ENCODE data around the gene CDH13. TPM values are rescaled to one million over a fixed set of nuclear protein-coding genes. Genes with fewer than 3 reads are reported as not detected.
A peak's percentile ranks its signal among the peaks of the same experiment; 100 is the strongest.

CDH13 gene
- total RNA-seq, 2 experiments from 2014 or later = not detected

- peak; percentile 17 for DNase-seq
- POLR2A ChIA-PET = no interaction called here
- CTCF ChIA-PET = interaction anchor here (0.8 to 1.4 kb wide), 2 partner anchors 65 to 102 kb away, joined by 3 to 5 read pairs; no protein-coding TSS in a partner anchor
- Mint-ChIP-seq H3K36me3 (no peaks in the 10 kb centered on the region), H3K27ac (no peak overlapping the region), H3K27me3 (no peaks in the 10 kb centered on the region), H3K4me1 (ENCODE audit: low read depth) (no peaks in the 10 kb centered on the region), H3K4me3 (no peak overlapping the region), H3K9me3 (no peaks in the 10 kb centered on the region)
- intact Hi-C loops (cut with micrococcal nuclease) = no loop called here
These were observed 486.5 kb downstream of the CDH13 start for GRCh38 chr16:83113317-83113716.

GRCh38 chr16:83113811-83114210, 487.0 kb downstream of the CDH13 start:
- Mint-ChIP-seq H3K9me3 (no peaks in the 10 kb centered on the region), H3K4me3 (no peak overlapping the region), H3K27ac (no peak overlapping the region), H3K4me1 (ENCODE audit: low read depth) (no peaks in the 10 kb centered on the region), H3K36me3 (no peaks in the 10 kb centered on the region), H3K27me3 (no peaks in the 10 kb centered on the region)
- ChIA-PET POLR2A (no interaction called here), CTCF (interaction anchor here (0.8 to 1.4 kb wide), 2 partner anchors 65 to 102 kb away, joined by 3 to 5 read pairs; no protein-coding TSS in a partner anchor)
- intact Hi-C loops (cut with micrococcal nuclease) = no loop called here
- DNase-seq = no peak

- no peak for DNase-seq
- Mint-ChIP-seq H3K27ac (no peak overlapping the region), H3K27me3 (no peaks in the 10 kb centered on the region), H3K36me3 (no peaks in the 10 kb centered on the region), H3K4me1 (ENCODE audit: low read depth) (no peaks in the 10 kb centered on the region), H3K4me3 (no peak overlapping the region), H3K9me3 (no peaks in the 10 kb centered on the region)
- POLR2A ChIA-PET = no interaction called here
- intact Hi-C loops (cut with micrococcal nuclease) = no loop called here
- CTCF ChIA-PET = no interaction called here
These were observed 488.9 kb downstream of the CDH13 start for GRCh38 chr16:83115491-83116232.

- CTCF ChIA-PET = no interaction called here
- no peaks in the 10 kb centered on the region for H3K36me3 Mint-ChIP-seq
- DNase-seq = no peak
- no peaks in the 10 kb centered on the region for H3K4me1 Mint-ChIP-seq (ENCODE audit: low read depth)
- H3K4me3 Mint-ChIP-seq = no peak overlapping the region
- H3K27ac Mint-ChIP-seq = no peak overlapping the region
- intact Hi-C loops (cut with micrococcal nuclease) = no loop called here
- no peaks in the 10 kb centered on the region for H3K9me3 Mint-ChIP-seq
- H3K27me3 Mint-ChIP-seq = no peaks in the 10 kb centered on the region
- POLR2A ChIA-PET = no interaction called here
These were observed 489.6 kb downstream of the CDH13 start for GRCh38 chr16:83116274-83116892.

GRCh38 chr16:83117810-83118209, 491.0 kb downstream of the CDH13 start:
- Mint-ChIP-seq H3K4me1 (ENCODE audit: low read depth) (no peaks in the 10 kb centered on the region), H3K27ac (no peak overlapping the region), H3K4me3 (no peak overlapping the region), H3K27me3 (no peaks in the 10 kb centered on the region), H3K9me3 (no peaks in the 10 kb centered on the region), H3K36me3 (no peaks in the 10 kb centered on the region)
- intact Hi-C loops (cut with micrococcal nuclease) = no loop called here
- DNase-seq = no peak
- CTCF ChIA-PET = no interaction called here
- POLR2A ChIA-PET = no interaction called here

GRCh38 chr16:83118365-83118764, 491.6 kb downstream of the CDH13 start:
- Mint-ChIP-seq H3K27me3 (no peaks in the 10 kb centered on the region), H3K4me1 (ENCODE audit: low read depth) (no peaks in the 10 kb centered on the region), H3K27ac (no peak overlapping the region), H3K36me3 (no peaks in the 10 kb centered on the region), H3K9me3 (no peaks in the 10 kb centered on the region), H3K4me3 (no peak overlapping the region)
- ChIA-PET POLR2A (no interaction called here), CTCF (no interaction called here)
- DNase-seq = no peak
- intact Hi-C loops (cut with micrococcal nuclease) = no loop called here

GRCh38 chr16:83125999-83126568, 499.3 kb downstream of the CDH13 start:
- H3K4me1 Mint-ChIP-seq (ENCODE audit: low read depth) = no peaks in the 10 kb centered on the region
- no peak for DNase-seq
- no peaks in the 10 kb centered on the region for H3K36me3 Mint-ChIP-seq
- H3K9me3 Mint-ChIP-seq = peaks cover 25% of the 10 kb centered on the region
- intact Hi-C loops (cut with micrococcal nuclease) = no loop called here
- H3K27ac Mint-ChIP-seq = no peak overlapping the region
- POLR2A ChIA-PET = no interaction called here
- CTCF ChIA-PET = no interaction called here
- peaks cover 5% of the 10 kb centered on the region for H3K27me3 Mint-ChIP-seq
- H3K4me3 Mint-ChIP-seq = no peak overlapping the region

GRCh38 chr16:83128041-83128440, 501.3 kb downstream of the CDH13 start:
- CTCF ChIA-PET = no interaction called here
- Mint-ChIP-seq H3K36me3 (no peaks in the 10 kb centered on the region), H3K4me3 (no peak overlapping the region), H3K27ac (no peak overlapping the region), H3K27me3 (peaks cover 5% of the 10 kb centered on the region), H3K4me1 (ENCODE audit: low read depth) (no peaks in the 10 kb centered on the region), H3K9me3 (peaks cover 25% of the 10 kb centered on the region)
- intact Hi-C loops (cut with micrococcal nuclease) = no loop called here
- no peak for DNase-seq
- POLR2A ChIA-PET = no interaction called here

GRCh38 chr16:83130039-83130438, 503.3 kb downstream of the CDH13 start:
- intact Hi-C loops (cut with micrococcal nuclease) = no loop called here

GRCh38 chr16:83134638-83135037, 507.9 kb downstream of the CDH13 start:
- CTCF ChIA-PET = no interaction called here
- intact Hi-C loops (cut with micrococcal nuclease) = no loop called here
- Mint-ChIP-seq H3K4me3 (no peak overlapping the region), H3K27me3 (no peaks in the 10 kb centered on the region), H3K9me3 (no peaks in the 10 kb centered on the region), H3K4me1 (ENCODE audit: low read depth) (peaks cover 4% of the 10 kb centered on the region), H3K27ac (no peak overlapping the region), H3K36me3 (no peaks in the 10 kb centered on the region)
- no peak for DNase-seq
- POLR2A ChIA-PET = no interaction called here

More at GRCh38 chr16:83130039-83130438, 503.3 kb downstream of the CDH13 start:
- ChIA-PET CTCF (no interaction called here), POLR2A (no interaction called here)
- Mint-ChIP-seq H3K27ac (no peak overlapping the region), H3K27me3 (peaks cover 5% of the 10 kb centered on the region), H3K36me3 (no peaks in the 10 kb centered on the region), H3K9me3 (peaks cover 24% of the 10 kb centered on the region), H3K4me3 (no peak overlapping the region), H3K4me1 (ENCODE audit: low read depth) (no peaks in the 10 kb centered on the region)
- DNase-seq = no peak

- peaks cover 4% of the 10 kb centered on the region for H3K4me1 Mint-ChIP-seq (ENCODE audit: low read depth)
- intact Hi-C loops (cut with micrococcal nuclease) = no loop called here
- no peak for DNase-seq
- no peak overlapping the region for H3K4me3 Mint-ChIP-seq
- ChIA-PET POLR2A (no interaction called here), CTCF (no interaction called here)
- H3K27ac Mint-ChIP-seq = no peak overlapping the region
- no peaks in the 10 kb centered on the region for H3K9me3 Mint-ChIP-seq
- H3K27me3 Mint-ChIP-seq = no peaks in the 10 kb centered on the region
- H3K36me3 Mint-ChIP-seq = no peaks in the 10 kb centered on the region
These were observed 509.6 kb downstream of the CDH13 start for GRCh38 chr16:83136419-83136818.

GRCh38 chr16:83136924-83137323, 510.2 kb downstream of the CDH13 start:
- Mint-ChIP-seq H3K4me3 (no peak overlapping the region), H3K4me1 (ENCODE audit: low read depth) (peaks cover 4% of the 10 kb centered on the region), H3K36me3 (no peaks in the 10 kb centered on the region), H3K27ac (no peak overlapping the region), H3K9me3 (no peaks in the 10 kb centered on the region), H3K27me3 (no peaks in the 10 kb centered on the region)
- ChIA-PET CTCF (no interaction called here), POLR2A (no interaction called here)
- intact Hi-C loops (cut with micrococcal nuclease) = no loop called here
- DNase-seq = no peak

- Mint-ChIP-seq H3K4me1 (ENCODE audit: low read depth) (peaks cover 4% of the 10 kb centered on the region), H3K27me3 (no peaks in the 10 kb centered on the region), H3K27ac (no peak overlapping the region), H3K36me3 (no peaks in the 10 kb centered on the region), H3K9me3 (no peaks in the 10 kb centered on the region), H3K4me3 (no peak overlapping the region)
- intact Hi-C loops (cut with micrococcal nuclease) = no loop called here
- CTCF ChIA-PET = no interaction called here
- DNase-seq = peak; percentile 10
- POLR2A ChIA-PET = no interaction called here
These were observed 510.6 kb downstream of the CDH13 start for GRCh38 chr16:83137326-83137781.
